Vagina (tissue), 2 donors: Measurements from ENCODE around the gene TMEM163.

Source experiments
- CTCF ChIP-seq, 3 experiments: fragments of 450-650 bp in 2 of 3; fragments of 200-600 bp in 1 of 3; sonication (generic) in 1 of 3; IDR thresholded peaks; one replicate each; pipeline ENCODE4 v1.5.1; 2017 to 2019; ENCODE audit warnings: antibody characterized with exemption in 3 of 3, mild to moderate bottlenecking in 2 of 3, moderate library complexity in 2 of 3
- POLR2A ChIP-seq, 2 donors: fragments of 450-650 bp; IDR thresholded peaks; one replicate each; pipeline ENCODE4 v1.6.1; 2017; ENCODE audit warnings: antibody characterized with exemption in 2 of 2, mild to moderate bottlenecking in 2 of 2, moderate library complexity in 2 of 2
- POLR2AphosphoS5 ChIP-seq, 2 donors: sonication (generic); formaldehyde crosslinking; IDR thresholded peaks; one replicate each; pipeline ENCODE4 v1.9.0; 2017; ENCODE audit warnings: antibody characterized with exemption in 2 of 2, mild to moderate bottlenecking in 2 of 2, low read depth in 1 of 2; ENCODE audit not compliant: insufficient read depth in 1 of 2

- no peak for TF ChIP-seq CTCF (IDR thresholded peaks at IDR 0.05)
- TF ChIP-seq POLR2A (IDR thresholded peaks at IDR 0.05), result no peak
- TF ChIP-seq POLR2AphosphoS5 (IDR thresholded peaks at IDR 0.05; ENCODE audit: insufficient read depth in 1 of 2, low read depth in 1 of 2), result no peak
These were observed 136.8 kb downstream of the TMEM163 start for GRCh38 chr2:134581877-134582546.
